NCI-H446 (cell line): ENCODE measurements around the gene SPATA16.
"Not testable (repeated sequence)": the region's sequence is repeated elsewhere in the genome, so short reads cannot be mapped to it uniquely, and the experiment has no call there.

Experiments
- DNase-seq, 2 experiments: peaks; one replicate each; lab custom pipeline; 2025; lab: John Stamatoyannopoulos, UW

Gene SPATA16

DNA sequence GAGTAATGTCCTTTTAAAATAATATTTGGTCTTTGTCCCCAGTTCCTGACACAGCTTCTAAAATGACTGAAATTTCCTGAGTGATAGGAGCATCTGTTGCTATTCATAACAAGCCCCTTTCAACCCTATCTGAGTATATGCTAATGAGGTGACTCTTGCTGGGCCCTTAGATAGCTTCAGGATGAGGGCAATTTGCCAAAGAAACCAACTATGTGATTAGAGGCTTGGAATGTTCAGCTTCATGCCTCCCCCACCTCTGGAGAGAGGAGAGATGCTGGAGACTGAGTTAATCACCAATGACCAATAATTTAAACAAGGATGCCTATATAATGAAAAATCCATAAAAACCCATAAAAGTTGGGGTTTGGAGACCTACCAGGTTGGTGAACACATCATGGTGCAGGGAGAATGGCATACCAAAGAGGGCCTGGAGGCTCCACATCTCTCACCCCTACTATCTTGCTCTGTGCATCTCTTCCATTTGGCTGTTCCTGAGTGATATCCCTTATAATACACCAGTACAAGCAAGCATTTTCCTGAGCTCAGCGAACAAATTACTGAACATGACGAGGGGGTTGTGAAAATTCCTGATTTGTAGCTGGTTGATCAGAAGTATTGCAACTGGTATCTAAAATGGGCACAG lies 201.3 kb downstream of the SPATA16 start:
- DNase-seq = no peak

DNA sequence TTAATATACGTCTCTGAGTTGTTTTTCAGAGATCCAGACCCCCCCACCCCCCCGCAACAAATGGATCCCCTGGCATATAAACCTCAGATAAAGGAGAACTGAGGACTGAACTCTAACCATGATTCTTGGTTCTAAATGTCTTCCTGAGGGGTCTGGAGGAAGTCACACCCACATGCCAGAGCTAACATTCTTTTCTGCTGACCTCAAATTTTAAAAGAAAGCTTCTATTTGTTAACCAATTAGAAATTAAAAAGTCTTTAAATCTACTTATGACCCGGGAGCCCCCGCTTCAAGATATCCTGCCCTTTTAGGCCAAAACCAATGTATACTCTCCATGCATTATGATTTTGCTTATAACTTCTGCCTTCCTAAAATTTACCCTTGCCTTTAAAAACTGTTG lies 202.2 kb downstream of the SPATA16 start:
- DNase-seq = no peak

DNA sequence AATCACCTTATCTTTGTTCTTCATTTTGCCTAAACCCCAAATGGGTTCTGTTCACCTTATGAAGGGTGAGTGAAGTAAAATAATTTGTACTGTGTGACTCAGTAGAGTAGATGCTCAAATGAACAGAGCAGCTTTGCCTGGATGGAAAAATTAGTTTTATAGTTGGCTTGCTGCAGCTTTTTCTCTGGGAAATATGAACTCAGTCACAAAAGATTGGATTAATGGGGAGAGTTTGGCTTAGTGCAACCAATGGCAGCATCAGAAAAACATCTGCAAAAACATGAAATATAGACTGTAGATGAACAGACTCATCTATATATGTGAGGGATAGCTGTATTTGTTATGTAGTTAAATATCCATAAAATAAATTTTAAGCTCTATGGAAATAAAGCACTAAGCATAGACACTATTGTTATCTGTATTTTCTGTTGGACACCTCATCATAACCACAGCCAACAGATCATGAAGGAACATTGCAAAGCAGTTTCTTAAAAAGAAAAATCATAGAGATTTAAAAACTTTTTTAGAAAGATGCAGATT lies 209.2 kb downstream of the SPATA16 start:
- DNase-seq = no peak

DNA sequence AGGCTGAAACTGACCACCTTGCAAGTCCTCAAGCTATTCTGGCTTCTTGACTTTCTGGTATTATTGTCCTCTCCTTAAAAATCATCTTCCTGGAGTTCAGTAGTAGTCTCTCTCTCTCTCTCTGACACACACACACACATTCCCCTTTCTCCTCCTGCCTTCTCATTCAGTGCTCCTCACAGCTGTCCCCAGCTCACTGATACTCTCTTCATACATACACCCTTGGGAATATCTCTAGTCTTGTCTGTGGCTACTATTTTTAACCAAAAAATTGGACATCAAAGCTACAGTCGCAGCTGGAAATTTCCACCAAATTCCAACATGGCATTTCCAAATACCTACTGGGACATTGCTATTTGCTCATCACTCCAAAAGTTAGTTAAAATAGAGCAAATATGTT lies 211.6 kb downstream of the SPATA16 start:
- no peak for DNase-seq

DNA sequence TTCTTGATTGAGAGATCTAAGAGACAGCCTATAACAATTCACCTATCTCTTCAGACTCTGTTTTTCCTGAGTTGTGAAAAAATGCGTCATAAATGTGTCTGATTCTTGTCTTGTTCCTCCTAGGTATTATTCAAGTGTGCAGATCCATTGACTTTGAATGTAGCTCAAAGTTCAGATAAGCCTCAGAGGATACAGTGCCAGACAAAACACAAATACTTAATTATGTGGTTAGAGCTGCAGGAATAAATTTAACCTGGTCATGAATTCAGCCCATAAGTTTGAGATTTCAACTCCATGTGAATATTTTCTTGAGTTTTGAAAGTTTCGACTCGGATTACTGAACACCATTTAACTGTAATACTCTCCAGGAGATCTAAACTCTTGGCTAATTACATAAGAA lies 216.5 kb downstream of the SPATA16 start:
- DNase-seq = no peak

DNA sequence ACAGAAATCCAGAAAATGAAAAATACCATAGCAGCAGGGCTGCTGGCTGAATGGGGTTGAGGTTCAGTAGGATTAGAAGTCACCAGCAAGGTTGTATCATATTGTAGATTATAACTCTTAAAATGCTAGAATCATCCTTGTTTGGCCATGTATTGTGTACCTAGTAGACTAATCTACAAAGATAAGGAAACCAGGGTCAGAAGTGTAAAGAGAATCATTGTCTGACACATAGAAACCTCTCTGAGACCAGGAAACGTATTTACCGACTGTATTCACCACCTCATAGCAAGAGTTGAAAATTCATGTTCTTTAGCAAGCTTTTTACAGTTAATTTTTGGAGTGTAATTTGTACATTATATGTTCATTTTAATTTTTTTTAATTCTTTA lies 221.7 kb downstream of the SPATA16 start:
- DNase-seq = no peak

DNA sequence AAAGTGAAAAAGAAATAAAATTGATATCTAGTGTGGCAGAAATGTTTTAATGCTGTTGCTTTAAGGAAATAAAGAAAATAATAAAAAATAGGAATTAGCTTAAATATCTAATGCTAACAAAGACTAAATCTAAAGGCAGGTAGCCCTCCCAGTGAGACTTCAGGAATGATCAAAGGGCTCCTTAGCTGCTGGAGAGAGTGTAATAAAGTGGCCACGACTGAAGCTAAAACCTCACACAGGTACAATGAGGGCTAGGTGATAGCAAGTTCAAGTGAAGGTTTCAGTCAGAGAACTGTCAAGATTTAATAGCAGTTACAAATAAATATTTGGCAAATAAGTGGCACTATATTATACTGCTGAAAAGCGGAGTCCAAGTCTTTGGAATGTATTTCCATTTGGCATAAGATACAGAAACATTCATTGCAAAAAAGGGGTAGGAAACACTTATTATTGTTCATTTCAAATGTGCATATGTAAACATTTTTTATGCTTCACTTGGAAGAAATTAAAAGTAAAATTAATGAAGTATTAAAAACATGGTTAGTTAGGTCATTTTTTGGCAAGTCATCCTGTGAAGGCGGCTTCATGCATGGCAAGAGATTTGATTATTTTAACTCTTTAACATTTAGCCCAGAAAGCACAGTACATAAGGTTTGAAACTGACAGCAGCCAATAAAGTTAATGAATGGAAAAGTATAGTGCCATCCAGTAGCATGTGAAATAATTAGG lies 222.3 kb downstream of the SPATA16 start:
- DNase-seq = peak; percentile 10 to 27

DNA sequence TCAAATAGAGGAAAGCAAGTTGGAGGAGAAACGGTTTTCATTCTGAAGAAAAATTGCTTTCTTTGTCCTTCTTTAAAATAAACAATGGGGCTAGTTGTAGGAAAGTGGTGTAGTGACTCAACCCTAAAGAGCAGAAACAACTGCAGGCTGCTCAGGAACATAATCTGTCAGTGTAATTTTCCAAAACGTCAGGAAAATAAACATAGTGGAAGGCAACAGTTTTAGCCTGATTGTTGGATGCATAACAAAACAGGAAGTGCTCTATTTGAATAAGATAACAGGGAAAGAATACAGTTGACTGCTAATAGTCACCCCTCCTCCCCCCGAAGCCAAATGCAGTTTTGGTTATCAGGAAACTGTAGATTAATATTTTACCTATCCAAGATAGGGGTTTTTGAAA lies 222.9 kb downstream of the SPATA16 start:
- no peak for DNase-seq

DNA sequence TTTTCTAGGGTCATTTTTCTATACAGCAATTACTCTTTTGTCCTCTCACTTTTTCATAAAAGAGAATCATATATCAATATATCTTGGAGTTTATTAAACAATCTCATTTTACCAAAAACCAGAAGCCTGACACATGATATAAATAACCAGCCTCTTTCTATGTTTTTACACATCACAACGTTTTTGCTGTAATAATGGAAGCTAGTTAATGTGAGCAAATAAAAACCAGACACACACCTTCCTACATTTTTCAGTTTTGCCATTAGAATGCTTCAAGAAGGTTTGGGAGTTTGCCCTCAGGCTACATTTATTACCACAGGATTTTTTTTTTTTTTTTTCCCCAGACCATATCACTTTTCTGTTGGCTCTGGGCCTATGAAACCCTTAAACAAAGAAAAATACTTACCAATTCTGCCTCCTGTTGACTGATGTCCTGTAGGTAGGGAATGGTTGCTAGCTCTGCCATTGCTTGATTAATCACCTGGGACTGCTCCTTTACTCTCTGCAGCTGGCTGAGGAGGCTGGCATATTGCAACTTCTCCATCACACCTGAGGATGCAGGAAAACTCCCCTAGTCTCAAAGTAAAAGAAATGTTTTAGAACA lies 225.0 kb downstream of the SPATA16 start:
- DNase-seq = no peak

DNA sequence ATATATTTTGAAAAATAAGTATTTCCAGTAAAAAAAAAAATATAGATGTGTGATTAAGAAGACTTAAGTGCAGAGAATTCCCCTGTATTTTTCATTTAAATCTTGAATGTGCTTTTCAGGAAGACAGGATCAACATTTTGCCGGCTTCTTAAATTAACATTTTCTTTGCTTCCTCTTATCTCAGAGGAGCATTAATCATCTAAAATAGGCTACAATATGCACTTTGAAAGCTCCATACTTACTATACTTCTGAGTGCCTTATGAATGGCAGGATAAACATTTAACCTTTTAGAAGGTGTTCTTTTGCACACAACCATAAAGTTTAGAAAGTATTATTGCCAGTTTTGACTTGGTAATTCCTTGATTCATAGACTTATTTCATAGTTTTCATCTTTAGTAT lies 226.2 kb downstream of the SPATA16 start:
- DNase-seq = no peak

DNA sequence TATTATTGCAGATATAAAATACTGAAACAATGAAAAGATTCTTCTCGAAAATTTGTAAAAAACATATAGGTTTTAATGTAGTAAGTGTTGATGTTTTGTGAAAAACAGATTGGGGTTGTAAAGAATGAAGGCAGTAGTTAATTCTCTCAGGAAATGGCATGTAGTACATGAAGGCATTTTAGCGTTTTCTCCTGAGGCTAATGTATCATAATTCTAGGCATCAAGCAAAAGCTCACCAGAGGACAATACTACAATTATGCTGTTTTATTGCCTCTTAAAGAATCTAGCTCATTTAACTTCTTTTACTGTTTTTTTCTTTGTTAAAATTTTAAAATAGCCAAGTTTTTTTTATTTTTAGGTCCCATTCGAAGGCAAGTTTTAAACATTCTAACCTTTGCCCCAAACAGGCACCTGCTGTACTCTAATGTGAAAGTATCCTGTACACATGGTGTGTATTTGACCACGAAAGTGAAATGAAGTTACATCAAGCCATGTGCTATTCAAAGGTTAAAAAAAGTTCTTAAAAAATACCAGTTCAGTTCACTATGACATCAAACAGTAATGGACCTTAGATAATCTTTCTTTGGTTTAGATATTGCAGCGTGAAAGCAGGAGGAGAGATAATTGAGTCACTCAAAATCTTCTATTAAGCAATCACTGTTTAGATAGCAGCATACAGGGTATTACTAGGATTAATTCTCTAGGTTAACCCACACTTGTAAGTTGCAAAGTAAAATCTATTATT lies 227.0 kb downstream of the SPATA16 start:
- DNase-seq = no peak

DNA sequence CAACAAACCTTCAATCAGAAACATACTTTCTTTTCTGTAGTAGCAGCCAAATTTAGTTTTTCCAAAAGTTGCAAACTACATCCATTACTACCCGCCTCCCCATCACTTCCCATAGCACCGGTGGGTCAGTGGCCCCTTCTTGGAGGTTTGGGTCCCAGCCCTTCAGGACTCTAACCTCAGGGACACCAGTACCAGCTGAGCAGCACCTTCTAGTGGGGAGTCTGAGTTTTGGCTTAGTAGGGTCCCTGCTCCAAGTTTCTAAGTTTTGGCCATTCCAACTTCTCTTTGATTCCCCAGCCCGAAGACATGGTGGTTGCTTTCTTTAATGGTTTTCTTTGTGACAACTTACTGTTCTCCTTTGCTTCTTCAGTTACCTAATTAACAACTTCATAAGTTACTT lies 229.9 kb downstream of the SPATA16 start:
- no peak for DNase-seq

DNA sequence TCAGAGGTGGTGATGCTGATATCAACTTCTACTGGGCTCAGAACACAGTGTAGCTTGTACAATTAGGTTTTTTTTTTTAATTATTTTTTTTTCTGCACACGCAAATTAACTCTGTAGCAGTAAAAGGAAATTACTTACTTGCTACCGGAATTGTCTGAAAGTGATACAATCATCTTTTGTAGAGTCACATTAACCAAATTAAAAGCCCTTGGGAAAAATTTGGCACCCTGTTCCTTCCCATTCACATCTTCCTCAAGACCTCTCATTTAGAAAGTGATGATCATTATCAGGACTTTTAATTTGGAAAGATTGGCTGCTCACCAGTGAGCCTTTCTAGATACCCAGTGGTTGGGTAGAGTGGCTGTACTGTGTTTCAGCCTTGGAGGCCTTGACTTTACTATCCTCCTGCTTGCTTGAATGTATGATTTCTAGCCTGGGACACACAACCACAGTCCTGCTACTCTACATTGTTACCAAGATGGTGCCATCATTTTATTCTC lies 232.2 kb downstream of the SPATA16 start:
- DNase-seq = no peak

DNA sequence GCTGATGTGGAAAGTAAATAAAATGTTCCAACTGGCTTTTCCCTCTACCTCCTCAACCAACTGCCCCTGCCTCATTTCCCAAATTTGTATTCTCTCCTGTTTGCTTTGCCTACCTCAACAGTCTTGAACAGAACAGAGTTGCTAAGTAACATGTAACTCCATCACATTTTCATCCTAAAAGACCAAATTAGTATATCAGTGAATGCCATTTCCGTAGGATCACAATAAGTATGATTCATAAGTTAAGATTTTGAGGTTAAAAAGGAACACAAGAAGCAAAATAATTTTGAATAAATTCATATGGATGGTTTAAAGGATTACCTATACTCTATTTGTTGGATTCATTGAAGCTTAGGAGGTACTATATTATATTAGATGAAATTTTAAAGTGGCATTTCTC lies 235.6 kb downstream of the SPATA16 start:
- no peak for DNase-seq

DNA sequence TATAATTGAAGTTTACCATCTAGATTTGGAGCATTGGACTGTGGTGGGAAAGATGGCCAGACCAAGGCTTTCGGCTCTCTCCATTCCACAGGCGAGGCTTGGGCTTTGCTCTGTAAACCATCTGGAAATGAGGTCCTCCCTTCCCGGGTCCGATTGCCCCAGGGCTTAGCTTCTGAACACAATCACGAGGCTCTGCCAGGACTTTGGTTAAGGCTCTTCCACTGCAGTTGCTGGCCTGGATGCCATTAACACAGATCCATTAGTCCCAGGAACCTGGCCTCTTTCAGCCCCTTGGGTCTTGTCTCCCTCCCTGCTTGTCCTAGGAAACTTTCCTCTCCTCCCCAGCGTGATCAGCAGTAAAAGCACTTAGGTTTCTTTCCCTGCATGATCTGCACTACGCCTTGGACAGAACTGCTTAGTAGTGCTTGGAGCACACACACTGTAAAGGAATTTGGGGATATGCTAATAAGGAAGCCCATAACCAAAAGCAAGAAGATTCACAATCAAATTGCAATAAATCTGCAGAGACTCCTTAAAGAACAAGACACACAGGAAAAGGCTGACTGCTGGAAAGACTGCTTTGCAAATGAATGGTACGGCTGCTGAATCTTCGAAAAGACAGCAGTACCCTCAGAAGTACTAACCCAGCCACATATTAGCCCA lies 236.2 kb downstream of the SPATA16 start:
- DNase-seq = no peak

DNA sequence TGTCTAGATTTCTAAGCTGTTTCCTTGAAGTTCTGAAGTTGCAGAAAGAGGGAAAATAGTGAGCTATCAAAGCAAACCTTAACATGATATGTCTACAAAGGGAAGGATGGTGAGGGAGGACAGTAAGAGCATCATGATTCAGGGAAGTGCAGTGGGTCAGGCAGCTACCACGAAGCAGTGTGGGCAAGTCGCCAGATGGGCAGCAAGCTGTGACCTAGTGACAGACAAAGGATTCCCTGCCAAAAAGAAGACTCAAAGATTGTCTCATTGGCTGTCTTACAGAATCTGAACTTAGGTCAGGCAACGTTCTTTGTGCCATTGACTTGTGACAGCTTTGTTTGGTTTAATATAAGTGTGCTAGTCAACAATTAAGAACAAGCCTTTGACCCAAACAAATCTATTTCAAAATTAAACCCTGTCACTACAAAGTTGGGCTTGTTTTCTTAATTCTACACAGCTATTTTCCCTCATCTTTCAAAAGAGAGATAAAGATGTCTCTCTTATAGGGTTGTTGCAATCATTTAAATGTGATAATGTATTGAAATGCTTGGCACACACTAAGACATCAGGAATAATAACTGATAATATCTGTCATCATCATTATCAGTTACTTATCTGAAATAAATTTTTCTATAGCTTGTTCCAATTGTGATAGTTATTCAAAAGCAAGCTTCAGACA lies 237.3 kb downstream of the SPATA16 start:
- DNase-seq = peak in 1 of 2 experiments; percentile 33

DNA sequence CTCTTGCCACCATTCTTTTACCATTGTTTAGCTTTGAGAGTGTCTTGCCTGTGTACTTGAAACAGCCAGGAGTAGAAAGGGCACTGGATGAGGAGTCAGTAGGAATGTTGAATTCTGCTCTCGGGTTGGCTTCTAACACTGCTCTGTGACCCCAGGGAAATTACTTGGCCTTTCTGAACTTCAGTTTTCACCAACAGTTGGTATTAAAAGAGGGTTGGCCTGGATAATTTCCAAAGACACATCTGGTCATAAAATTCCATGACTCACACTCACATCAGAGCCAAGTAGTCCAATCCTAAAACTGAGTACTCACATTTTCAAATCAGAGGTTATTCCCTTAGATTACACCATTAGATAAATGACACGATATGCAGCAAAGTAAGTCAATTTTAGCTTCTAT lies 248.9 kb downstream of the SPATA16 start:
- DNase-seq = peak in 1 of 2 experiments; percentile 16

DNA sequence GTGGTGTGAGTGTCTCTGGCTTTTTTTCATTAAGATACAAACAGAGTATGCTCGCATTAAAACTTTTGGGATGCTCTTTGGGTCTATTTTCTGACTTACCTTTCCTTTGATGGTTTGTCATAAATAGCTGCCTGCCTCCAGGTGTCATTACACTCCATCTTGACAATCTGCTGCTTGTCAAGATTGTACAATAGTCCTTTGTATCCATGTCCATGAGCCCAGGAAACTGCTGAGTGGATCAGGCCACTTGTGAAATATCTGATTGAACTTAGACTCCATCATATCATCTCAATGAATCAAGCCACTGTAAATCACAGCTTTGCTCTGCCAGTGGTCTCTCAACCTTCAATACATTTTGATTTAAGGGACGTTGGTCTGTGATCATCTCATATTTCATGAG lies 255.3 kb downstream of the SPATA16 start:
- no peak for DNase-seq

DNA sequence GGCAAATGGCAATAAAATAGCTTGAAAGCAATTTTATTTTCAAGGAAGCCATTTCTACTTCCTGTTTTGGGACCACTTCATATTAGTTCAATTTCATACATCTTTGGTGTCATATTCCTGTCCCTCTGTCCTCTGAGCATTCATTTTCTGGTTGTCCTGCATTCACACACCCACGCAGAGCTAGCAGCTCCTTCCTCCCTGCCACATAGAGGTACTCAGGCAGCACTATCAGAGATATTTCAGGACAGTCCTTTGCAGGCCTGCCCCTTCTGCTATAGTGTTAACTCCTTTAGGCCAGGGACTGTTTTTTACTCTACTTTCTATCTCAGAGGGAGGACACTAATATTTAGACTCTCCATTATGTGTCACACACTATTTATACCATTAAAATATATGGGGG lies 258.5 kb downstream of the SPATA16 start:
- no peak for DNase-seq

DNA sequence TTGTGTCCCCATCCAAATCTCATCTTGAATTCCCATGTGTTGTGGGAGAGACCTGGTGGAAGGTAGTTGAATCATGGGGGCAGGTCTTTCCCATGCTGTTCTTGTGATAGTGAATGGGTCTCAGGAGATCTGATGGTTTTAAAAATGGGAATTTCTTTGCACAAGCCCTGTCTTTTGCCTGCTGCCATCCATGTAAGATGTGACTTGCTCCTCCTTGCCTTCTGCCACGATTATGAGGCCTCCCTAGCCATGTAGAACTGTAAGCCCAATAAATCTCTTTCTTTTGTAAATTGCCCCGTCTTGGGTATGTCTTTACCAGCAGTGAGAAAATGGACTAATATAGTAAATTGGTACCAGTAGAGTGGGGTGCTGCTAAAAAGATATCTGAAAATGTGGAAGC lies 261.7 kb downstream of the SPATA16 start:
- DNase-seq = not testable (repeated sequence)

DNA sequence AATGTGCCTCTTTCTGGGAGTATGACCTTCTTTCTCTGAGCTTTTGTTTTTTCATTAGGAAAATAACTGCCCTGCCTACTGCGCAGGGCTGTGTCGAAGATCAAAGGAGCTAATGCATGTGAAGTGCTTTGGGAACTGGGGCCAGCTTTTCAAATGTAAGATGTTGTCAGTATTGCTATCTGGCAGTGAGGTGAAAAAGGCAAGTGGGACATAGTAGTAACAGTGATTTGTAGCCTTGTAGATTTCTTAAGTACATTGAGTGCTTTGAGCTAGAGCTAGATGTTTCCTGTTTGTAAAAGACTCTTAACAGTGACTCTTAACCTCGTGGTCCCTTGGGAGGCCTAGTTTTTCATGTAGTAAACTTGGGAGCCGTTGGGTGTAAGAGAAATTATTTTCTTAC lies 264.0 kb downstream of the SPATA16 start:
- no peak for DNase-seq
